Measurements from ENCODE around the gene TBC1D14. TPM values are rescaled to one million over a fixed set of nuclear protein-coding genes. Genes with fewer than 3 reads are reported as not detected.

The TBC1D14 gene
- total RNA-seq, 4 donors from 2014 or later = 44.8 to 67.7 (median 55.7) TPM

DNA sequence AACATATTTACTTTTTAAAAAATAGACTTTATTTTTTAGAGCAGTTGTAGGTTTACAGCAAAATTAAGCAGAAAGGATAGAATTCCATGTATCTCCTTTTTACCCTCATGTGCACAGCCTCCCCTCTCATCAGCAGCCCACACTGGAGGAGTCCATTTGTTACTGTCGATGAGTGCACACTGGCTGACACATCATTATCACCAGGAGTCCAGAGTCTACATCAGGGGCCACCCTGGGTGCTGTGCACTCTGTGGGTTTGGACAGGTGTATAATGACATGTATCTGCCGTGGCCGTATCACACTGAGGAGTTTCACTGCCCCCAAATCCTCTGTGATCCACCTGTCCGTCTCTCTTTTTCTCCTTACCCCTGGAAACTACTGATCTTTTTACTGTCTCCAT is 26.3 kb downstream of the TBC1D14 start:
- H3K27ac ChIP-seq = peak overlapping the region in 1 of 4 donors; percentile 8
- no peak overlapping the region for H3K4me3 ChIP-seq
- H3K36me3 ChIP-seq = peaks cover 0 to 3% (median 0%) of the 10 kb centered on the region in 3 donors
- peaks cover 0 to 30% (median 20%) of the 10 kb centered on the region in 4 donors for H3K4me1 ChIP-seq
- H3K9me3 ChIP-seq = no peaks in the 10 kb centered on the region
- DNase-seq = peak in 1 of 3 donors; percentile 82
- H3K27me3 ChIP-seq = no peaks in the 10 kb centered on the region
- TF ChIP-seq, protein P1, sequence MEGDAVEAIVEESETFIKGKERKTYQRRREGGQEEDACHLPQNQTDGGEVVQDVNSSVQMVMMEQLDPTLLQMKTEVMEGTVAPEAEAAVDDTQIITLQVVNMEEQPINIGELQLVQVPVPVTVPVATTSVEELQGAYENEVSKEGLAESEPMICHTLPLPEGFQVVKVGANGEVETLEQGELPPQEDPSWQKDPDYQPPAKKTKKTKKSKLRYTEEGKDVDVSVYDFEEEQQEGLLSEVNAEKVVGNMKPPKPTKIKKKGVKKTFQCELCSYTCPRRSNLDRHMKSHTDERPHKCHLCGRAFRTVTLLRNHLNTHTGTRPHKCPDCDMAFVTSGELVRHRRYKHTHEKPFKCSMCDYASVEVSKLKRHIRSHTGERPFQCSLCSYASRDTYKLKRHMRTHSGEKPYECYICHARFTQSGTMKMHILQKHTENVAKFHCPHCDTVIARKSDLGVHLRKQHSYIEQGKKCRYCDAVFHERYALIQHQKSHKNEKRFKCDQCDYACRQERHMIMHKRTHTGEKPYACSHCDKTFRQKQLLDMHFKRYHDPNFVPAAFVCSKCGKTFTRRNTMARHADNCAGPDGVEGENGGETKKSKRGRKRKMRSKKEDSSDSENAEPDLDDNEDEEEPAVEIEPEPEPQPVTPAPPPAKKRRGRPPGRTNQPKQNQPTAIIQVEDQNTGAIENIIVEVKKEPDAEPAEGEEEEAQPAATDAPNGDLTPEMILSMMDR (IDR thresholded peaks at IDR 0.05) = no peak
- TF ChIP-seq POLR2A (IDR thresholded peaks at IDR 0.05) = peak in 1 of 2 donors; percentile 32

DNA sequence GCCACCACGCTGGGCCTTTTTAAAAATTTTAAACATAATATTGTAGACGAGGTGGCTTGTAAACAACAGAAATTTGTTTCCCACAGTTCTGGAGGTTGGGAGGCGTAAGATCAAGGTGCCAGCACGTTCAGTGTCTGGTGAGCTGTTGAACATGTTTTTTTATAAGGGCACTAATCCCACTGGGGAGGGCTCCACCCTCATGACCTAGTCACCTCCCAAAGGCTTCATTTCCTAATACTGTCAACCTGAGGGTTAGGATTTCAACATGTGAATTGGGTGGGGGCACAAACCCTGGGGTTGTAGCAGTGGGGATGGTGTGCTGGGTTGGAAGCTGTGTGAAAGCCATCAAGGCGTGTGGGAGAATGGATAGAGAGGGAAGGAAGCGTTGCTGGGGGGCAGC is 27.6 kb downstream of the TBC1D14 start:
- peaks cover 0 to 3% (median 0%) of the 10 kb centered on the region in 3 donors for H3K36me3 ChIP-seq
- DNase-seq = no peak
- peak overlapping the region in 2 of 4 donors; percentile 44 to 90 for H3K27ac ChIP-seq
- TF ChIP-seq POLR2A (IDR thresholded peaks at IDR 0.05) = no peak
- TF ChIP-seq, protein P1 (IDR thresholded peaks at IDR 0.05) = no peak
- no peaks in the 10 kb centered on the region for H3K27me3 ChIP-seq
- peaks cover 0 to 36% (median 25%) of the 10 kb centered on the region in 4 donors for H3K4me1 ChIP-seq
- H3K4me3 ChIP-seq = no peak overlapping the region
- no peaks in the 10 kb centered on the region for H3K9me3 ChIP-seq

DNA sequence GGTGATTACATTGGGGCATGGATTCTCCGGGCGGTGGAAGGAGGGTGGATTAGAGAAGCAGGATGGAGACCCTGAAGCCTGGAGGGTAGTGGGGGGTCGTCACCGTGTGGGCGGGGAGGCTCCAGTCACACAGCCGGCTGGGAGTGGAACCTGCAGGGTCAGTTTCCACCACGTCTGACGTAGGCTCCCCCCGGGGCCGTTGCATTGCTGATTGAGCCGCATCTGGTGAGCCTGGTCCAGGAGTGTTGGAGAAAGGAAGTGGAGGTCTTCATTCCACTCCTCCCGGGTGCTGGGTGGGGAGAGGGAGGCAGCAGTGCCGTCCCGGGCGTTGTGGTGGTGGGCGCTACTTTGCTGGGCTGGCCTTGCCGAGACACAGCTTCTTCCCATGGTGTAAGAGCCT is 28.1 kb downstream of the TBC1D14 start:
- no peaks in the 10 kb centered on the region for H3K27me3 ChIP-seq
- peaks cover 0 to 40% (median 28%) of the 10 kb centered on the region in 4 donors for H3K4me1 ChIP-seq
- H3K36me3 ChIP-seq = peaks cover 0 to 3% (median 0%) of the 10 kb centered on the region in 3 donors
- peak overlapping the region in 3 of 4 donors; percentile 18 to 90 (median 44) for H3K27ac ChIP-seq
- H3K4me3 ChIP-seq = no peak overlapping the region
- TF ChIP-seq, protein P1 (IDR thresholded peaks at IDR 0.05) = no peak
- TF ChIP-seq POLR2A (IDR thresholded peaks at IDR 0.05) = no peak
- no peaks in the 10 kb centered on the region for H3K9me3 ChIP-seq
- DNase-seq = no peak

DNA sequence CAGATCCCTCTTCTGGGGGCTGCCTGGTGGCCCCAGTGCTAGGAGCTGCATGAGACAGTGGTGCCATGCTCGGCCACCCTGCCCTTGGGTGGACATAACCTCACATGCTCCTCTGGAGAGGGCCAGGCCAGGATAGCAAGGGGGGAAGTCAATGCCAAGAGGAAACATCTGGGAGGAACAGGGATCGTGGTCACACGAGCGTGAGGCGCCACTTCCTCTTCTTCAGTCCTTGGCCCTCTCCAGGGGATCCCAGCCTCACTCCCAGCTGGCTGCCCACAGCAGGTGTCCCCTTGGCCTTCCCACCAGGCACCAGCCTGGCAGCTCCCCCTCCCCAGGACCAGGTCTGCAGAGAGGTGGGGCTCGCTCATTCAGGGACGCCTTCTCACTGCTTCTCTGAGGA is 28.6 kb downstream of the TBC1D14 start:
- no peaks in the 10 kb centered on the region for H3K27me3 ChIP-seq
- peaks cover 0 to 3% (median 0%) of the 10 kb centered on the region in 3 donors for H3K36me3 ChIP-seq
- no peaks in the 10 kb centered on the region for H3K9me3 ChIP-seq
- DNase-seq = no peak
- peak overlapping the region in 3 of 4 donors; percentile 18 to 90 (median 44) for H3K27ac ChIP-seq
- TF ChIP-seq POLR2A (IDR thresholded peaks at IDR 0.05) = no peak
- TF ChIP-seq, protein P1 (IDR thresholded peaks at IDR 0.05) = no peak
- peaks cover 0 to 45% (median 28%) of the 10 kb centered on the region in 4 donors for H3K4me1 ChIP-seq
- no peak overlapping the region for H3K4me3 ChIP-seq

DNA sequence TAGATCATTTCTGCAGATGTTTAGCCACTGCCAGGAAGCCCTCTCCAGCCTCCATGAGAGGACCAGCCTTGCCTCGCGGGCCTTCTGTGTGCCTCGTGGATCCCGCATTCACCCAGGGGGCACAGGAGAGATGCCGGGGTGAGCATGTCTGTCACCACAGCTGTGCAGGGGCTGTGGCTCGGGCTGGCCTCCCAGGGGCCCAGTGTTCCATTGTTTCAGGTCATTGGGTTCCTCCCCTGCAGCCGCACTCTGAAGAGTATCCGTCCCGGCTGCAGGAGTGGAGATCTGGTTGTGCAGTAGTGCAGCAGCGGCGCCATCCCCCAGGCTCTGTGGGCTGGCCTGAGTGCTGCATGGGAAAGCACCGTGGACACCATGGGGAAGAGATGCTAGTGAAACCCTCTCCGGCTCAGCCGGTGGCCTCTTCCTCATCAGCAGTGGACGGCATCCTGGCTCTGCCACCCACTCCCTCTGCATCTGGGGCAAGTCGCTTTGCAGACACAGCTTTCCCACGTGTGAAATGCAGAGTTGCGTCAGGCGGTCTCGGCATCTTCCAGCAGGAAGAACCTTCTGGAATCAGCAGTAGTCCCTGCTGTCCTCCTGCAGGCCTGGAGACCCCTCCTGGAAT is 29.1 kb downstream of the TBC1D14 start:
- H3K4me3 ChIP-seq = no peak overlapping the region
- TF ChIP-seq, protein P1 (IDR thresholded peaks at IDR 0.05) = no peak
- no peak for TF ChIP-seq POLR2A (IDR thresholded peaks at IDR 0.05)
- no peaks in the 10 kb centered on the region for H3K27me3 ChIP-seq
- no peaks in the 10 kb centered on the region for H3K9me3 ChIP-seq
- DNase-seq = no peak
- peak overlapping the region in 3 of 4 donors; percentile 39 to 90 (median 70) for H3K27ac ChIP-seq
- H3K4me1 ChIP-seq = peaks cover 0 to 51% (median 28%) of the 10 kb centered on the region in 4 donors
- H3K36me3 ChIP-seq = peaks cover 0 to 3% (median 0%) of the 10 kb centered on the region in 3 donors
